Astrocyte of the cerebellum (primary cell): ENCODE measurements around the gene ZNF341.

Experiments used
- DNase-seq: peaks from one replicate; pipeline ENCODE4 v3.0.0-alpha.2; 2011; ENCODE audit warnings: low read depth
- H3K4me3 ChIP-seq: 2 replicates; pipeline ENCODE4 v1.5.1; 2011; ENCODE audit warnings: mild to moderate bottlenecking, low read depth, low read length, moderate library complexity
- CTCF ChIP-seq: IDR thresholded peaks from 2 replicates; pipeline ENCODE4 v1.5.1; 2012; ENCODE audit warnings: low read length, low read depth, moderate library complexity, mild to moderate bottlenecking; ENCODE audit errors: missing control alignments
- in situ Hi-C: cut with HindIII; loops from 2 replicates; pipeline ENCODE4 v1.10.0; 2017; ENCODE audit warnings: low sequenced_read_pairs

The ZNF341 gene

GRCh38 chr20:33825340-33826269 lies 93.8 kb downstream of the ZNF341 start:
- DNase-seq: no peak
- TF ChIP-seq CTCF: no peak
- in situ Hi-C loops: no loop called here
- no peak overlapping the region for H3K4me3 ChIP-seq

GRCh38 chr20:33826270-33826897 lies 94.6 kb downstream of the ZNF341 start:
- H3K4me3 ChIP-seq: no peak overlapping the region
- in situ Hi-C loops: no loop called here
- no peak for DNase-seq
- TF ChIP-seq CTCF: no peak

GRCh38 chr20:33827109-33827508 lies 95.3 kb downstream of the ZNF341 start:
- H3K4me3 ChIP-seq: no peak overlapping the region
- TF ChIP-seq CTCF: no peak
- in situ Hi-C loops: no loop called here
- no peak for DNase-seq

- no peak overlapping the region for H3K4me3 ChIP-seq
- in situ Hi-C loops: no loop called here
Measured at GRCh38 chr20:33827634-33828325, 96.0 kb downstream of the ZNF341 start.

GRCh38 chr20:33828326-33828844 lies 96.6 kb downstream of the ZNF341 start:
- no peak for TF ChIP-seq CTCF
- H3K4me3 ChIP-seq: no peak overlapping the region
- DNase-seq: no peak
- in situ Hi-C loops: no loop called here

More at GRCh38 chr20:33827634-33828325, 96.0 kb downstream of the ZNF341 start:
- no peak for TF ChIP-seq CTCF
- no peak for DNase-seq

- no peak overlapping the region for H3K4me3 ChIP-seq
- no peak for TF ChIP-seq CTCF
- in situ Hi-C loops: no loop called here
- DNase-seq: no peak
Measured at GRCh38 chr20:33828967-33829560, 97.3 kb downstream of the ZNF341 start.
